Parathyroid adenoma (tissue), 2 donors: Measurements from ENCODE around the gene CMTM1.
A peak's percentile ranks its signal among the peaks of the same experiment; 100 is the strongest.

Experiments used
- H2AFZ ChIP-seq: fragments of 300-600 bp; sonication (generic); one replicate; pipeline ENCODE4 v1.7.0; 2017; ENCODE audit warnings: antibody characterized with exemption, mild to moderate bottlenecking
- H3K27ac ChIP-seq: fragments of 300-600 bp; sonication (generic); one replicate; pipeline ENCODE4 v1.7.0; 2017
- H3K27me3 ChIP-seq: fragments of 300-600 bp; sonication (generic); one replicate; pipeline ENCODE4 v1.7.0; 2017; ENCODE audit warnings: low read length; ENCODE audit not compliant: control insufficient read depth, insufficient read depth
- H3K36me3 ChIP-seq: fragments of 300-600 bp; sonication (generic); one replicate; pipeline ENCODE4 v1.7.0; 2017; ENCODE audit warnings: low read length; ENCODE audit not compliant: control insufficient read depth, insufficient read depth
- H3K4me1 ChIP-seq: fragments of 300-600 bp; sonication (generic); one replicate; pipeline ENCODE4 v1.7.0; 2017; ENCODE audit warnings: control low read depth
- H3K4me2 ChIP-seq: fragments of 300-600 bp; sonication (generic); one replicate; pipeline ENCODE4 v1.7.0; 2017; ENCODE audit warnings: low read length
- H3K4me3 ChIP-seq: fragments of 300-600 bp; sonication (generic); one replicate; pipeline ENCODE4 v1.7.0; 2017; ENCODE audit warnings: low read depth, low read length
- H3K79me2 ChIP-seq: fragments of 300-600 bp; sonication (generic); one replicate; pipeline ENCODE4 v1.7.0; 2017; ENCODE audit warnings: control low read depth
- H3K9ac ChIP-seq: fragments of 300-600 bp; sonication (generic); one replicate; pipeline ENCODE4 v1.7.0; 2017; ENCODE audit warnings: mild to moderate bottlenecking
- H3K9me3 ChIP-seq: fragments of 300-600 bp; sonication (generic); one replicate; pipeline ENCODE4 v1.7.0; 2017; ENCODE audit warnings: low read length; ENCODE audit not compliant: control insufficient read depth
- CTCF ChIP-seq: fragments of 300-600 bp; sonication (generic); IDR thresholded peaks from one replicate; pipeline ENCODE4 v1.7.0; 2017; ENCODE audit warnings: antibody characterized with exemption, mild to moderate bottlenecking
- donor health status: primary hyperparathyroidism.

Gene CMTM1

DNA sequence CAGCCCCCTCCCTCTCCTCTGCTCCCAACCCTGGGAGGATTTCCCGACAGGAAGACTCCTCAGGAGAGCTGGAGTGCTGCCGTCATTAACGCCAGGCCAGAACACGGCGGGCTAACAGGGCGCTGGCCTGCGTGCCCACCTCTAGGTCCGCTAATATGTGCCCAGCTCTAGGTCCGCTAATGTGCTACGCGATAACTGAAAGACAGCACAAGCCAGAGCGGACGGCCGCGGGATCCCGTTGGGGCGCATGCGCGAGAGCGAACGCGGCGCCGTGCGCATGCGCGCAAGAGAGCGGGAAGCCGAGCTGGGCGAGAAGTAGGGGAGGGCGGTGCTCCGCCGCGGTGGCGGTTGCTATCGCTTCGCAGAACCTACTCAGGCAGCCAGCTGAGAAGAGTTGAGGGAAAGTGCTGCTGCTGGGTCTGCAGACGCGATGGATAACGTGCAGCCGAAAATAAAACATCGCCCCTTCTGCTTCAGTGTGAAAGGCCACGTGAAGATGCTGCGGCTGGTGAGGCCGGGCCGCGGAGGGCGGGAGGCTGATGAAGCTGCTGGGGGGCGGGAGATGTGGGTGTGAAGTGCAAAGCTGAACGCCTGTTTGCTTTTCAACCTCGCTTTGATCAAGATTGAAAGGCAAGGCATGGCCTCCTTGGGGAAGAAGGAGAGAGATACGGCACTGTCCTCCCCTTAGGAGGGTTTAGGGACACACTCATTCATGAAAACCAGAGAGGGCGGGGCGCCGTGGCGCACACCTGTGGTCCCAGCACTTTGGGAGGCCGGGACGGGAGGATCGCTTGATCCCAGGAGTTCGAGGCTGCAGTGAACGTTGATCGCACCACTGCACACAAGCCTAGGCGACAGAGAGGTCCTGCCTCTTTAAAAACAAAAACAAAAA lies 13.7 kb upstream of the CMTM1 start, which contains the start of gene CKLF:
Gene CKLF, plus strand, starts transcription at position 291 of the 892 bp plus-strand sequence. Its CDS starts 140 bp downstream, at position 431.
- no peaks in the 10 kb centered on the region for H3K9me3 ChIP-seq
- H3K36me3 ChIP-seq: no peaks in the 10 kb centered on the region
- H3K27ac ChIP-seq: peak within 1 kb of the TSS; percentile 87
- peaks cover 6% of the 10 kb centered on the region for H3K79me2 ChIP-seq
- peak within 1 kb of the TSS; percentile 70 for H3K4me3 ChIP-seq
- no peaks in the 10 kb centered on the region for H3K27me3 ChIP-seq
- H3K4me1 ChIP-seq: peaks cover 15% of the 10 kb centered on the region
- no peak for TF ChIP-seq CTCF
- peak within 1 kb of the TSS; percentile 97 for H2AFZ ChIP-seq
- H3K9ac ChIP-seq: no peak within 1 kb of the TSS
- H3K4me2 ChIP-seq: peak within 1 kb of the TSS; percentile 76

DNA sequence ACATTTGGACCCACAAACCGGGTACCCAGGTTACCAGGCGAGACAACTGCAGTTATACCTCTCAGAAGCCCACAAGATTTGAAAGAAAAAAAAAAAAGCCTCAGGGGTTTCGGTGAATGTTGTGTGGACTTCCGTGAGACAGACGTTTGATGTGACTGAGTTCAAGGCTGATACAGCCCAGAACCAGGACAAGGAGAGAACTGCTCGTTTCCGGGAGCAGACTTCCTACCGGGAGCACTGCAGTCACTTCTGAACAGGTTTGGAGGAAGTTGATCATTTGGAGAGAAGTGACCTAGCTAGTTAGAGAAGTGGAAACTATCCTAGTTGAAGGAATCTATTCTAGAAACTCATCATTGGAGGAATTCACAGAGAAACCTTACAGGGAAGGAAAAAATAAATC lies 13.0 kb upstream of the CMTM1 start:
- Histone ChIP-seq H3K4me1 (peaks cover 15% of the 10 kb centered on the region), H3K27me3 (no peaks in the 10 kb centered on the region), H3K4me2 (peak overlapping the region; percentile 76), H3K9ac (no peak overlapping the region), H3K4me3 (peak overlapping the region; percentile 70), H3K36me3 (no peaks in the 10 kb centered on the region), H3K27ac (peak overlapping the region; percentile 87), H2AFZ (peak overlapping the region; percentile 97), H3K79me2 (peaks cover 6% of the 10 kb centered on the region), H3K9me3 (no peaks in the 10 kb centered on the region)
- TF ChIP-seq CTCF: no peak

GRCh38 chr16:66554021-66554420 lies 12.2 kb upstream of the CMTM1 start:
- no peak for TF ChIP-seq CTCF
- Histone ChIP-seq H3K4me1 (peaks cover 10% of the 10 kb centered on the region), H3K36me3 (no peaks in the 10 kb centered on the region), H3K79me2 (peaks cover 6% of the 10 kb centered on the region), H3K27me3 (no peaks in the 10 kb centered on the region), H3K4me3 (peak overlapping the region; percentile 25), H3K27ac (no peak overlapping the region), H3K9ac (no peak overlapping the region), H2AFZ (no peak overlapping the region), H3K4me2 (peak overlapping the region; percentile 76), H3K9me3 (no peaks in the 10 kb centered on the region)

- Histone ChIP-seq H3K4me2 (peak overlapping the region; percentile 76), H3K4me3 (peak overlapping the region; percentile 25), H3K79me2 (peaks cover 6% of the 10 kb centered on the region), H3K27me3 (no peaks in the 10 kb centered on the region), H3K27ac (no peak overlapping the region), H2AFZ (no peak overlapping the region), H3K9ac (no peak overlapping the region), H3K4me1 (peaks cover 9% of the 10 kb centered on the region), H3K36me3 (no peaks in the 10 kb centered on the region), H3K9me3 (no peaks in the 10 kb centered on the region)
- TF ChIP-seq CTCF: no peak
Measured at GRCh38 chr16:66554495-66554894, 11.7 kb upstream of the CMTM1 start.
